Measurements from ENCODE around the gene PRRC2B.

DNA sequence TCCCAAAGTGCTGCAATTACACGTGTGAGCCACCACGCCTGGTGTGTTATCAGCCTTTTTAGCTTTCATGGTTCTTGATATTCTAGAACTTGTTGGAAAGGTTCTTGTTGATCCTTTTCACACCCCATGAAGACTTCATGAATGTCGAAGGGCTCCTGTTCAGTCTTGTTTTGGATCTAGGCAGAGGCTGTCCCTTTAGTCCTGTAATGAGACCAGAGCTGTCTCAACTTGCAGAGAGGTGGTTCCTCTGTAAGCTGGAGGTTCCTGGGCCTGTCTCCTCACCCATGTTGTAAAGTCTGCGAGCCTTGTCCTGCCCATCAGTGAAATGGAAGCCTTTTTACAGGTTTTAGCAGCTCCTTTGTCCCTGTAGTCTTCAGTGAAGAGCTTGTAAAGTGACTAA lies 38.2 kb downstream of the PRRC2B start:
- TF ChIP-seq SMAD9 (CRISPR knock-in tag; IDR thresholded peaks at IDR 0.05) (no peak), SIN3B (IDR thresholded peaks at IDR 0.05; ENCODE audit: low read length) (no peak), DNMT1 (CRISPR knock-in tag; IDR thresholded peaks at IDR 0.05) (no peak), MTA3 (CRISPR knock-in tag; IDR thresholded peaks at IDR 0.05) (no peak), NFIC (IDR thresholded peaks at IDR 0.05; ENCODE audit: low read length) (no peak), KDM5B (CRISPR knock-in tag; IDR thresholded peaks at IDR 0.05; ENCODE audit: borderline replicate concordance) (no peak), HOMEZ (CRISPR knock-in tag; IDR thresholded peaks at IDR 0.05; ENCODE audit: low read depth) (no peak), KDM5A (IDR thresholded peaks at IDR 0.05; ENCODE audit: borderline replicate concordance, low read length) (no peak), SALL2 (CRISPR knock-in tag; IDR thresholded peaks at IDR 0.05) (no peak), ZNF121 (CRISPR knock-in tag; IDR thresholded peaks at IDR 0.05) (no peak), CHD2 (IDR thresholded peaks at IDR 0.05; ENCODE audit: low read depth, low read length) (no peak), MXD4 (CRISPR knock-in tag; IDR thresholded peaks at IDR 0.05) (no peak)
- TF ChIP-seq, protein P1, sequence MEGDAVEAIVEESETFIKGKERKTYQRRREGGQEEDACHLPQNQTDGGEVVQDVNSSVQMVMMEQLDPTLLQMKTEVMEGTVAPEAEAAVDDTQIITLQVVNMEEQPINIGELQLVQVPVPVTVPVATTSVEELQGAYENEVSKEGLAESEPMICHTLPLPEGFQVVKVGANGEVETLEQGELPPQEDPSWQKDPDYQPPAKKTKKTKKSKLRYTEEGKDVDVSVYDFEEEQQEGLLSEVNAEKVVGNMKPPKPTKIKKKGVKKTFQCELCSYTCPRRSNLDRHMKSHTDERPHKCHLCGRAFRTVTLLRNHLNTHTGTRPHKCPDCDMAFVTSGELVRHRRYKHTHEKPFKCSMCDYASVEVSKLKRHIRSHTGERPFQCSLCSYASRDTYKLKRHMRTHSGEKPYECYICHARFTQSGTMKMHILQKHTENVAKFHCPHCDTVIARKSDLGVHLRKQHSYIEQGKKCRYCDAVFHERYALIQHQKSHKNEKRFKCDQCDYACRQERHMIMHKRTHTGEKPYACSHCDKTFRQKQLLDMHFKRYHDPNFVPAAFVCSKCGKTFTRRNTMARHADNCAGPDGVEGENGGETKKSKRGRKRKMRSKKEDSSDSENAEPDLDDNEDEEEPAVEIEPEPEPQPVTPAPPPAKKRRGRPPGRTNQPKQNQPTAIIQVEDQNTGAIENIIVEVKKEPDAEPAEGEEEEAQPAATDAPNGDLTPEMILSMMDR (CRISPR knock-in tag; IDR thresholded peaks at IDR 0.05) = no peak
- TF ChIP-seq, protein P2, sequence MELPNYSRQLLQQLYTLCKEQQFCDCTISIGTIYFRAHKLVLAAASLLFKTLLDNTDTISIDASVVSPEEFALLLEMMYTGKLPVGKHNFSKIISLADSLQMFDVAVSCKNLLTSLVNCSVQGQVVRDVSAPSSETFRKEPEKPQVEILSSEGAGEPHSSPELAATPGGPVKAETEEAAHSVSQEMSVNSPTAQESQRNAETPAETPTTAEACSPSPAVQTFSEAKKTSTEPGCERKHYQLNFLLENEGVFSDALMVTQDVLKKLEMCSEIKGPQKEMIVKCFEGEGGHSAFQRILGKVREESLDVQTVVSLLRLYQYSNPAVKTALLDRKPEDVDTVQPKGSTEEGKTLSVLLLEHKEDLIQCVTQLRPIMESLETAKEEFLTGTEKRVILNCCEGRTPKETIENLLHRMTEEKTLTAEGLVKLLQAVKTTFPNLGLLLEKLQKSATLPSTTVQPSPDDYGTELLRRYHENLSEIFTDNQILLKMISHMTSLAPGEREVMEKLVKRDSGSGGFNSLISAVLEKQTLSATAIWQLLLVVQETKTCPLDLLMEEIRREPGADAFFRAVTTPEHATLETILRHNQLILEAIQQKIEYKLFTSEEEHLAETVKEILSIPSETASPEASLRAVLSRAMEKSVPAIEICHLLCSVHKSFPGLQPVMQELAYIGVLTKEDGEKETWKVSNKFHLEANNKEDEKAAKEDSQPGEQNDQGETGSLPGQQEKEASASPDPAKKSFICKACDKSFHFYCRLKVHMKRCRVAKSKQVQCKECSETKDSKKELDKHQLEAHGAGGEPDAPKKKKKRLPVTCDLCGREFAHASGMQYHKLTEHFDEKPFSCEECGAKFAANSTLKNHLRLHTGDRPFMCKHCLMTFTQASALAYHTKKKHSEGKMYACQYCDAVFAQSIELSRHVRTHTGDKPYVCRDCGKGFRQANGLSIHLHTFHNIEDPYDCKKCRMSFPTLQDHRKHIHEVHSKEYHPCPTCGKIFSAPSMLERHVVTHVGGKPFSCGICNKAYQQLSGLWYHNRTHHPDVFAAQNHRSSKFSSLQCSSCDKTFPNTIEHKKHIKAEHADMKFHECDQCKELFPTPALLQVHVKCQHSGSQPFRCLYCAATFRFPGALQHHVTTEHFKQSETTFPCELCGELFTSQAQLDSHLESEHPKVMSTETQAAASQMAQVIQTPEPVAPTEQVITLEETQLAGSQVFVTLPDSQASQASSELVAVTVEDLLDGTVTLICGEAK (IDR thresholded peaks at IDR 0.05) = no peak
- TF ChIP-seq, protein P2 (CRISPR knock-in tag; IDR thresholded peaks at IDR 0.05) = no peak
